ENCODE measurements around the gene DNTT. TPM values are rescaled to one million over a fixed set of nuclear protein-coding genes. Genes with fewer than 3 reads are reported as not detected.

The DNTT gene
- total RNA-seq, 1 donor from 2014 or later: not detected

DNA sequence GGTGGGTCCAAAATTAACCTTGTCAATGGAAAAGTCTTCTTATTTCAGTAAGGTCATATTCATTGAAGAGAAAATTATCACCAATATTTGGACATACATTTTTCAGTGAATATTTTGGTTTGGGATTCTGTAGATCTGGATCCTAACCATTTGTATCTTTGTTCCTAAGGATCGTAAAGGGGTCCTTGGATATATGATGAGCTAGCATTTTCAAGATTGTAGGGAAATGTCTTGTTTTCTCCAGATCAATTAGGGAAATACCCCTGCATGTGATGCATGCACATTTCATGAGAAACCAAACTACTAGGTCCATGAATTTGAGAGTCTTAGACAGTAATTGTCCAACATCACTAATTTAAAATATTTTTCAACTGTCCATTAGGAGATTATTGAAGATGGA is 18.0 kb downstream of the DNTT start:
- Mint-ChIP-seq H3K27ac (no peak overlapping the region), H3K4me1 (no peaks in the 10 kb centered on the region), H3K36me3 (no peaks in the 10 kb centered on the region), H3K27me3 (ENCODE audit: low read depth) (peaks cover 21% of the 10 kb centered on the region), H3K4me3 (no peak overlapping the region), H3K9me3 (no peaks in the 10 kb centered on the region)
- TF ChIP-seq, protein P1, sequence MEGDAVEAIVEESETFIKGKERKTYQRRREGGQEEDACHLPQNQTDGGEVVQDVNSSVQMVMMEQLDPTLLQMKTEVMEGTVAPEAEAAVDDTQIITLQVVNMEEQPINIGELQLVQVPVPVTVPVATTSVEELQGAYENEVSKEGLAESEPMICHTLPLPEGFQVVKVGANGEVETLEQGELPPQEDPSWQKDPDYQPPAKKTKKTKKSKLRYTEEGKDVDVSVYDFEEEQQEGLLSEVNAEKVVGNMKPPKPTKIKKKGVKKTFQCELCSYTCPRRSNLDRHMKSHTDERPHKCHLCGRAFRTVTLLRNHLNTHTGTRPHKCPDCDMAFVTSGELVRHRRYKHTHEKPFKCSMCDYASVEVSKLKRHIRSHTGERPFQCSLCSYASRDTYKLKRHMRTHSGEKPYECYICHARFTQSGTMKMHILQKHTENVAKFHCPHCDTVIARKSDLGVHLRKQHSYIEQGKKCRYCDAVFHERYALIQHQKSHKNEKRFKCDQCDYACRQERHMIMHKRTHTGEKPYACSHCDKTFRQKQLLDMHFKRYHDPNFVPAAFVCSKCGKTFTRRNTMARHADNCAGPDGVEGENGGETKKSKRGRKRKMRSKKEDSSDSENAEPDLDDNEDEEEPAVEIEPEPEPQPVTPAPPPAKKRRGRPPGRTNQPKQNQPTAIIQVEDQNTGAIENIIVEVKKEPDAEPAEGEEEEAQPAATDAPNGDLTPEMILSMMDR (IDR thresholded peaks at IDR 0.05; ENCODE audit: unreplicated experiment): no peak
- no peak for DNase-seq (ENCODE audit: low spot score in 2 of 2, unreplicated experiment in 2 of 2)

DNA sequence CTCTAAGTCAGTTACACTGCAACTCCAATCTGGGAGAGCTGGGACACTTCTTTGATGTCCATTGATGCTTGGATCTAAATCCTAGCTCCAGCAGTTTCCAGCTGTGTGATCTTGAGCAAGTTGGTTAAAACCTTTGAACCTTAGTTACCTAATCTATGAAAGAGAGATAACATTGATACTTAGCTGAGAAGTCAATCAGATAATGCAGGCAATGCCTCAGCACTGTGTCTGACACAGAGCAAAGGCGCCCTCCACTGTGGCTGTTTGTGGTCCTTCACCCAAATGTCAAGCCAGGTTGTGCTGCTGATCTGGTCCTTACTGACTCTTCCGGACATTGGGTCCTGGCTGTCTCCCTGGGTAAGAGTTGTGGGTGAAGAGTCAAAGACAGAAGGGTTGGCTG is 20.2 kb downstream of the DNTT start:
- H3K9me3 Mint-ChIP-seq: no peaks in the 10 kb centered on the region
- H3K36me3 Mint-ChIP-seq: no peaks in the 10 kb centered on the region
- peaks cover 27% of the 10 kb centered on the region for H3K27me3 Mint-ChIP-seq (ENCODE audit: low read depth)
- no peak overlapping the region for H3K27ac Mint-ChIP-seq
- no peaks in the 10 kb centered on the region for H3K4me1 Mint-ChIP-seq
- no peak for DNase-seq (ENCODE audit: low spot score in 2 of 2, unreplicated experiment in 2 of 2)
- no peak overlapping the region for H3K4me3 Mint-ChIP-seq
- TF ChIP-seq, protein P1 (IDR thresholded peaks at IDR 0.05; ENCODE audit: unreplicated experiment): no peak

DNA sequence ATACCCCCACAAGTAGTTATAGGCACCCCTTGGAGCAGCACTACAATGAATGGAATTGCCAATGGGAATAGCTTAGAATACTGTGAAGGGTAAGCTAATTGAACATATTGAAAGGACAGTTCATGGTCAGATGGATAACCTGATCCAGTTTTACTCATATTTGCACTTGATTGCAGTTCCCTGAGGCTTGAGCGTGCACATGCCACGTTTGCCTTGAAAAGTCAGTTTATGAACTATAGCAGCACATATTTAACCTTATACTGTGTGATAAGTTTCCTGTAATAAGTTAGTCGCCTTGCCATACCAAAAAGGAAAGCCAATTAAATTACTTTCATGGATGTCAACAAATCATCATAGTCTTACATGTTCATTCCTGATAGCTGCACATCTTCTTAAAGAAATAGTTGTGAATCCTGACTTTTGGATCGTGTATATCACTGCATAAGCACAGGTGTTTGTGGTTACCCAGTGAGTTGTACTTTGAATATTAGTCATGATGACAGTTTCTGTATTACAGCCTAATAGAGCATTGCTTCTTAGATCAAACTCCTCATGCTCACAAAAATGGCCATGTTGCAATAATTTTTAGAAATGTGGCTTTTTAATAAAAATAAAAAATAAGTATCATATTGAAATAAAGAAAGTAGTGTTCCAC is 21.6 kb downstream of the DNTT start:
- Mint-ChIP-seq H3K4me3 (no peak overlapping the region), H3K4me1 (no peaks in the 10 kb centered on the region), H3K27ac (no peak overlapping the region), H3K9me3 (no peaks in the 10 kb centered on the region), H3K36me3 (no peaks in the 10 kb centered on the region), H3K27me3 (ENCODE audit: low read depth) (peaks cover 31% of the 10 kb centered on the region)
- TF ChIP-seq, protein P1 (IDR thresholded peaks at IDR 0.05; ENCODE audit: unreplicated experiment): no peak
- DNase-seq (ENCODE audit: low spot score in 2 of 2, unreplicated experiment in 2 of 2): no peak

DNA sequence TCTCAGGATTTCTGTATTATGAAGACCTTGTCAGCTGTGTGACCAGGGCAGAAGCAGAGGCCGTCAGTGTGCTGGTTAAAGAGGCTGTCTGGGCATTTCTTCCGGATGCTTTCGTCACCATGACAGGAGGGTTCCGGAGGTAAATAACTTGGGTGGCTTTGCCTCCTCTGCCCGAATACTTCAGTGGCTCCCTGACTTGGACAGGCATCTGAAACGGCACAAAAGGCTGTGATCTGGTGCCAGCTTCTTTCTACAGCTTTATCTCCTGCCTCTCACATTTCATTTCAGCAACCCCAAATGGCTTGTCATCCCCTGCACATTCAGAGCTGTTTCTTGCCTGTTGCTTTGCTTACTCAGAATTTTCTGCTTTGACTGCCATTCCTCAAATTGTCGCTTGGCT is 23.2 kb downstream of the DNTT start:
- no peak for DNase-seq (ENCODE audit: low spot score in 2 of 2, unreplicated experiment in 2 of 2)
- Mint-ChIP-seq H3K27ac (no peak overlapping the region), H3K9me3 (no peaks in the 10 kb centered on the region), H3K27me3 (ENCODE audit: low read depth) (peaks cover 38% of the 10 kb centered on the region), H3K4me1 (no peaks in the 10 kb centered on the region), H3K36me3 (no peaks in the 10 kb centered on the region), H3K4me3 (no peak overlapping the region)
- TF ChIP-seq, protein P1 (IDR thresholded peaks at IDR 0.05; ENCODE audit: unreplicated experiment): no peak

DNA sequence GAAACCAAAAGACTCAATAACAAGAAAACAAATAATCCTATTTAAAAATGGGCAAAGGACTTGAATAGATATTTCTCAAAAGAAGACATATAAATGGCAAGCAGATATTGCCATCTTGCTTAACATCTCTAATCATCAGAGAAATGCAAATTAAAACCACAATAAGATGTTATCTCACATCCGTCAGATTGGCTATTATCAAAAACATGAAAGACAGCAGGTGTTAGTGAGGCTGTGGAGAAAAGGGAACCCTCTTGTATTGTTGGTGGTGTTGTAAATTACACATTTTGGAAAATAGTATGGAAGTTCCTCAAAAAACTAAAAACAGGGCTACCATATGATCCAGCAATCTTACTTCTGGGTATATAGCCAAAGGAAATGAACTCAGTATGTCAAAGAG is 28.9 kb downstream of the DNTT start:
- H3K4me3 Mint-ChIP-seq: no peak overlapping the region
- H3K27ac Mint-ChIP-seq: no peak overlapping the region
- no peaks in the 10 kb centered on the region for H3K9me3 Mint-ChIP-seq
- DNase-seq (ENCODE audit: low spot score in 2 of 2, unreplicated experiment in 2 of 2): no peak
- H3K4me1 Mint-ChIP-seq: no peaks in the 10 kb centered on the region
- H3K27me3 Mint-ChIP-seq (ENCODE audit: low read depth): peaks cover 36% of the 10 kb centered on the region
- H3K36me3 Mint-ChIP-seq: no peaks in the 10 kb centered on the region
- TF ChIP-seq, protein P1 (IDR thresholded peaks at IDR 0.05; ENCODE audit: unreplicated experiment): no peak

All from mesothelial cell of epicardium (in vitro differentiated cells).